HCT116 (cell line): Measurements from ENCODE around the gene ALDH1A1. TPM values are rescaled to one million over a fixed set of nuclear protein-coding genes. Genes with fewer than 3 reads are reported as not detected.

Experiments
- ATAC-seq: fragments of 200-7000 bp; cut with Tn5 transposase; 2 replicates; pipeline ENCODE4 v1.9.1; 2020; ENCODE audit warnings: mild to moderate bottlenecking, moderate library complexity
- BruUV-seq: library from RNA; stranded (reverse); fragments of 400-500 nt; replicated peaks from 2 replicates; lab custom pipeline; 2021; lab: Mats Ljungman, UMichigan
- CTCF ChIA-PET: fragments of 300-600 bp; sonication (Branson Sonifier 250); formaldehyde crosslinking; loops from one replicate; lab custom pipeline; 2021; ENCODE audit warnings: antibody characterized with exemption; lab: Charles Lee
- POLR2A ChIA-PET: fragments of 300-600, 350-600 bp; sonication (Branson Sonifier 250); formaldehyde crosslinking; loops from one replicate; lab custom pipeline; 2021; ENCODE audit warnings: antibody characterized with exemption; lab: Charles Lee
- RAD21 ChIA-PET, 2 experiments: fragments of 300-600 bp; sonication (Branson Sonifier 250); formaldehyde crosslinking; loops; one replicate each; lab custom pipeline; 2023; ENCODE audit warnings: low total read pairs in 2 of 2; ENCODE audit not compliant: uncharacterized antibody in 2 of 2, unreplicated experiment in 2 of 2, low non-redundant PET in 1 of 2; lab: Charles Lee
- DNase-seq: peaks from one replicate; pipeline ENCODE4 v3.0.0-alpha.2; 2010; ENCODE audit warnings: low read depth, low spot score
- H2AFZ ChIP-seq: fragments of 200-600 bp; shearing (Covaris generic), sonication (generic); 2 replicates; pipeline ENCODE4 v1.6.1; 2017; ENCODE audit warnings: low read depth, mixed run types, mixed read lengths, antibody characterized with exemption, low read length; ENCODE audit not compliant: poor library complexity, severe bottlenecking
- H3K27ac ChIP-seq: 2 replicates; pipeline ENCODE4 v1.5.1; 2012; ENCODE audit warnings: low read depth, low read length
- H3K27me3 ChIP-seq: fragments of 200-600 bp; sonication (generic); 2 replicates; pipeline ENCODE4 v1.6.1; 2016; ENCODE audit warnings: mixed run types, low read length, mixed read lengths; ENCODE audit not compliant: insufficient read depth
- H3K36me3 ChIP-seq, 2 experiments: fragments of 200-500 bp in 1 of 2; fragments of 200-600 bp in 1 of 2; sonication (Bioruptor generic) in 1 of 2; sonication (generic) in 1 of 2; 2 replicates each; pipeline versions ENCODE4 v1.5.1 to v1.6.1; 2014 to 2016; ENCODE audit warnings: low read length in 2 of 2, inconsistent platforms in 1 of 2, mixed read lengths in 1 of 2, mixed run types in 1 of 2; ENCODE audit not compliant: insufficient read depth in 2 of 2, control insufficient read depth in 1 of 2
- H3K4me1 ChIP-seq, 2 experiments: fragments of 200-600 bp in 1 of 2; sonication (generic) in 1 of 2; 2 replicates each; pipeline versions ENCODE4 v1.5.1 to v1.6.1; 2012 to 2017; ENCODE audit warnings: low read length in 2 of 2, inconsistent platforms in 1 of 2, mild to moderate bottlenecking in 1 of 2, mixed read lengths in 1 of 2, mixed run types in 1 of 2, moderate library complexity in 1 of 2; ENCODE audit not compliant: insufficient read depth in 2 of 2, control insufficient read depth in 1 of 2
- H3K4me2 ChIP-seq: fragments of 200-600 bp; sonication (generic); 2 replicates; pipeline ENCODE4 v1.6.1; 2017; ENCODE audit warnings: mixed run types, low read length, mixed read lengths
- H3K4me3 ChIP-seq, 2 experiments: fragments of 200-600 bp in 1 of 2; sonication (generic) in 1 of 2; replicated peaks in 1 of 2; 2 replicates each; pipeline ENCODE4 v1.5.1; 2011 to 2016; ENCODE audit warnings: low read length in 2 of 2, control low read depth in 1 of 2, low read depth in 1 of 2, mild to moderate bottlenecking in 1 of 2, mixed read lengths in 1 of 2, mixed run types in 1 of 2
- H3K79me2 ChIP-seq: fragments of 200-600 bp; sonication (generic); 2 replicates; pipeline ENCODE4 v1.6.1; 2017; ENCODE audit warnings: mild to moderate bottlenecking, mixed run types, low read length, moderate library complexity, mixed read lengths; ENCODE audit not compliant: insufficient read depth
- H3K9ac ChIP-seq: fragments of 200-600 bp; sonication (generic); 2 replicates; pipeline ENCODE4 v1.6.1; 2016; ENCODE audit warnings: low read length, mixed read lengths
- H3K9me2 ChIP-seq: fragments of 200-600 bp; sonication (generic), shearing (Covaris generic); 2 replicates; pipeline ENCODE4 v1.6.1; 2017; ENCODE audit warnings: mixed run types, mild to moderate bottlenecking, moderate library complexity; ENCODE audit not compliant: insufficient read depth
- H3K9me3 ChIP-seq, 2 experiments: fragments of 200-500 bp in 1 of 2; fragments of 200-600 bp in 1 of 2; sonication (Bioruptor generic) in 1 of 2; sonication (generic) in 1 of 2; 2 replicates each; pipeline ENCODE4 v1.6.1; 2014 to 2017; ENCODE audit warnings: low read length in 2 of 2, mixed read lengths in 2 of 2, inconsistent platforms in 1 of 2, low read depth in 1 of 2, mild to moderate bottlenecking in 1 of 2, mixed run types in 1 of 2, moderate library complexity in 1 of 2; ENCODE audit not compliant: control insufficient read depth in 1 of 2, insufficient read depth in 1 of 2
- H4K20me1 ChIP-seq: fragments of 200-600 bp; sonication (generic), shearing (Covaris generic); 2 replicates; pipeline ENCODE4 v1.6.1; 2017; ENCODE audit warnings: mixed run types, mild to moderate bottlenecking, moderate library complexity; ENCODE audit not compliant: insufficient read depth
- ATF3 ChIP-seq: IDR thresholded peaks from 2 replicates; pipeline ENCODE4 v1.6.1; 2012
- CBX3 ChIP-seq: IDR thresholded peaks from 2 replicates; pipeline ENCODE4 v1.6.1; 2012; ENCODE audit warnings: low read depth
- EGR1 ChIP-seq: IDR thresholded peaks from 2 replicates; pipeline ENCODE4 v1.6.1; 2012; ENCODE audit warnings: low read depth
- ELF1 ChIP-seq: IDR thresholded peaks from 2 replicates; pipeline ENCODE4 v1.6.1; 2012; ENCODE audit warnings: low read depth, borderline replicate concordance
- EZH2phosphoT487 ChIP-seq: fragments of 200-600 bp; IDR thresholded peaks from 2 replicates; pipeline ENCODE4 v1.6.1; 2018; ENCODE audit warnings: antibody characterized with exemption, borderline replicate concordance
- POLR2A ChIP-seq: IDR thresholded peaks from 2 replicates; pipeline ENCODE4 v1.7.0; 2011; ENCODE audit warnings: borderline replicate concordance; ENCODE audit not compliant: insufficient read depth, insufficient read length; ENCODE audit errors: extremely low read depth
- POLR2AphosphoS5 ChIP-seq: IDR thresholded peaks from 2 replicates; pipeline ENCODE4 v1.6.1; 2011; ENCODE audit warnings: mild to moderate bottlenecking, low read depth, low read length, moderate library complexity
- RAD21 ChIP-seq: IDR thresholded peaks from 2 replicates; pipeline ENCODE4 v1.6.1; 2012; ENCODE audit warnings: low read depth, mild to moderate bottlenecking
- SIN3A ChIP-seq: IDR thresholded peaks from 2 replicates; pipeline ENCODE4 v1.6.1; 2012; ENCODE audit warnings: low read depth
- TCF7L2 ChIP-seq: IDR thresholded peaks from 2 replicates; pipeline ENCODE4 v1.7.0; 2011; ENCODE audit warnings: borderline replicate concordance, inconsistent platforms; ENCODE audit not compliant: insufficient read depth, insufficient read length; ENCODE audit errors: extremely low read depth
- YY1 ChIP-seq: IDR thresholded peaks from 2 replicates; pipeline ENCODE4 v1.6.1; 2011; ENCODE audit warnings: low read length, low read depth, moderate library complexity, mild to moderate bottlenecking; ENCODE audit not compliant: insufficient replicate concordance; ENCODE audit errors: extremely low read depth
- ZFX ChIP-seq: fragments of 450-650 bp; IDR thresholded peaks from 2 replicates; pipeline ENCODE4 v1.6.1; 2017
- intact Hi-C: fragments of 100-400 bp; cut with micrococcal nuclease; formaldehyde crosslinking; loops from 2 replicates; pipeline ENCODE4 v1.10.0; 2022
- total RNA-seq: library from RNA; stranded (reverse); gene quantifications from one replicate; pipeline ENCODE4 v1.2.1, GENCODE V29; 2021; ENCODE audit not compliant: unreplicated experiment
- TF ChIP-seq, protein P1 (sequence below): IDR thresholded peaks from 2 replicates; pipeline ENCODE4 v1.6.1; 2011; ENCODE audit warnings: mild to moderate bottlenecking, low read length, moderate library complexity; ENCODE audit not compliant: insufficient replicate concordance; ENCODE audit errors: extremely low read depth
- TF ChIP-seq, protein P2 (sequence below): IDR thresholded peaks from 2 replicates; pipeline ENCODE4 v1.6.1; 2012; ENCODE audit warnings: low read depth
- TF ChIP-seq, protein P3 (sequence below): IDR thresholded peaks from 2 replicates; pipeline ENCODE4 v1.6.1; 2012

Gene ALDH1A1
- total RNA-seq, 1 experiment from 2014 or later = 0.44 TPM

DNA sequence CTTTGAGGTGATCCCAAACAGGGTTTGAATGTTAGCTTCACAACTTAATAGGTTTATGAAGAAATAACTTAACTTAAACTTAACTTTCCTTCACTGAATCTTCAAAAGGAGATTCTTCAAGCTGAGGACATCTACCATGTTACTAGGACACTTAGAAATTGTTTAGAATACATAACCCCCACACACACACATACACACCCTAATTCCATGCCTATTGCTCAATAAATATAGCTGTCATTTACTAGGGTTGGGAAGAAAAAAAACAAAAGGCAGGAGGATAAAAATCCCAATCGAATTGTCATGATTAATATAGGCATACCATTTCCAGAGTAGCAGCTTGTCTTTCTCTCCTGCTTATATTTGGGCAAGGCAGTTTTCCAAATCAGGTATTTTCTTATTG, 68.3 kb downstream of the ALDH1A1 start:
- Histone ChIP-seq H3K9me2 (no peaks in the 10 kb centered on the region), H3K9me3 (no peaks in the 10 kb centered on the region), H3K79me2 (no peaks in the 10 kb centered on the region), H4K20me1 (no peaks in the 10 kb centered on the region), H3K27me3 (no peaks in the 10 kb centered on the region), H3K4me3 (no peak overlapping the region), H3K36me3 (no peaks in the 10 kb centered on the region), H3K4me1 (no peaks in the 10 kb centered on the region), H2AFZ (no peak overlapping the region), H3K9ac (no peak overlapping the region), H3K27ac (no peak overlapping the region), H3K4me2 (no peak overlapping the region)
- RAD21 ChIA-PET = interaction anchor here in 1 of 2 experiments (0.6 kb wide), 1 partner anchor 330 kb away, joined by 3 read pairs; no protein-coding TSS in a partner anchor
- TF ChIP-seq, protein P1, sequence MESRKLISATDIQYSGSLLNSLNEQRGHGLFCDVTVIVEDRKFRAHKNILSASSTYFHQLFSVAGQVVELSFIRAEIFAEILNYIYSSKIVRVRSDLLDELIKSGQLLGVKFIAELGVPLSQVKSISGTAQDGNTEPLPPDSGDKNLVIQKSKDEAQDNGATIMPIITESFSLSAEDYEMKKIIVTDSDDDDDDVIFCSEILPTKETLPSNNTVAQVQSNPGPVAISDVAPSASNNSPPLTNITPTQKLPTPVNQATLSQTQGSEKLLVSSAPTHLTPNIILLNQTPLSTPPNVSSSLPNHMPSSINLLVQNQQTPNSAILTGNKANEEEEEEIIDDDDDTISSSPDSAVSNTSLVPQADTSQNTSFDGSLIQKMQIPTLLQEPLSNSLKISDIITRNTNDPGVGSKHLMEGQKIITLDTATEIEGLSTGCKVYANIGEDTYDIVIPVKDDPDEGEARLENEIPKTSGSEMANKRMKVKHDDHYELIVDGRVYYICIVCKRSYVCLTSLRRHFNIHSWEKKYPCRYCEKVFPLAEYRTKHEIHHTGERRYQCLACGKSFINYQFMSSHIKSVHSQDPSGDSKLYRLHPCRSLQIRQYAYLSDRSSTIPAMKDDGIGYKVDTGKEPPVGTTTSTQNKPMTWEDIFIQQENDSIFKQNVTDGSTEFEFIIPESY = no peak
- TF ChIP-seq, protein P2, sequence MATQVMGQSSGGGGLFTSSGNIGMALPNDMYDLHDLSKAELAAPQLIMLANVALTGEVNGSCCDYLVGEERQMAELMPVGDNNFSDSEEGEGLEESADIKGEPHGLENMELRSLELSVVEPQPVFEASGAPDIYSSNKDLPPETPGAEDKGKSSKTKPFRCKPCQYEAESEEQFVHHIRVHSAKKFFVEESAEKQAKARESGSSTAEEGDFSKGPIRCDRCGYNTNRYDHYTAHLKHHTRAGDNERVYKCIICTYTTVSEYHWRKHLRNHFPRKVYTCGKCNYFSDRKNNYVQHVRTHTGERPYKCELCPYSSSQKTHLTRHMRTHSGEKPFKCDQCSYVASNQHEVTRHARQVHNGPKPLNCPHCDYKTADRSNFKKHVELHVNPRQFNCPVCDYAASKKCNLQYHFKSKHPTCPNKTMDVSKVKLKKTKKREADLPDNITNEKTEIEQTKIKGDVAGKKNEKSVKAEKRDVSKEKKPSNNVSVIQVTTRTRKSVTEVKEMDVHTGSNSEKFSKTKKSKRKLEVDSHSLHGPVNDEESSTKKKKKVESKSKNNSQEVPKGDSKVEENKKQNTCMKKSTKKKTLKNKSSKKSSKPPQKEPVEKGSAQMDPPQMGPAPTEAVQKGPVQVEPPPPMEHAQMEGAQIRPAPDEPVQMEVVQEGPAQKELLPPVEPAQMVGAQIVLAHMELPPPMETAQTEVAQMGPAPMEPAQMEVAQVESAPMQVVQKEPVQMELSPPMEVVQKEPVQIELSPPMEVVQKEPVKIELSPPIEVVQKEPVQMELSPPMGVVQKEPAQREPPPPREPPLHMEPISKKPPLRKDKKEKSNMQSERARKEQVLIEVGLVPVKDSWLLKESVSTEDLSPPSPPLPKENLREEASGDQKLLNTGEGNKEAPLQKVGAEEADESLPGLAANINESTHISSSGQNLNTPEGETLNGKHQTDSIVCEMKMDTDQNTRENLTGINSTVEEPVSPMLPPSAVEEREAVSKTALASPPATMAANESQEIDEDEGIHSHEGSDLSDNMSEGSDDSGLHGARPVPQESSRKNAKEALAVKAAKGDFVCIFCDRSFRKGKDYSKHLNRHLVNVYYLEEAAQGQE = no peak
- TF ChIP-seq YY1 (no peak), POLR2AphosphoS5 (no peak), ATF3 (no peak), EGR1 (no peak), EZH2phosphoT487 (no peak), SIN3A (no peak), ZFX (no peak), POLR2A (no peak), TCF7L2 (no peak), CBX3 (no peak), RAD21 (no peak), ELF1 (no peak)
- TF ChIP-seq, protein P3, sequence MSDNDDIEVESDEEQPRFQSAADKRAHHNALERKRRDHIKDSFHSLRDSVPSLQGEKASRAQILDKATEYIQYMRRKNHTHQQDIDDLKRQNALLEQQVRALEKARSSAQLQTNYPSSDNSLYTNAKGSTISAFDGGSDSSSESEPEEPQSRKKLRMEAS = no peak
- POLR2A ChIA-PET = no interaction called here
- no peak for DNase-seq
- no TSS peak for BruUV-seq
- CTCF ChIA-PET = interaction anchor here (1.2 kb wide), 2 partner anchors 13 to 138 kb away, joined by 3 read pairs; no protein-coding TSS in a partner anchor
- no peak for ATAC-seq
- intact Hi-C loops = no loop called here
